ENCODE data around the gene ZC3H12A.
"Not testable (repeated sequence)": the region's sequence is repeated elsewhere in the genome, so short reads cannot be mapped to it uniquely, and the experiment has no call there.

GRCh38 chr1:37518241-37518640 is 43.9 kb downstream of the ZC3H12A start:
- TF ChIP-seq CTCF (IDR thresholded peaks at IDR 0.05); EZH2 (IDR thresholded peaks at IDR 0.05; ENCODE audit: borderline replicate concordance, insufficient read depth, low read depth, low read length, poor library complexity, severe bottlenecking): not testable (repeated sequence)
